NCI-H2029 treated with DMSO at 0.1 percent for 48 hours (cell line): ENCODE measurements around the gene KCTD13.
"Not testable (repeated sequence)": the region's sequence is repeated elsewhere in the genome, so short reads cannot be mapped to it uniquely, and the experiment has no call there.

ENCODE experiments used
- DNase-seq: peaks from one replicate; lab custom pipeline; 2025; lab: John Stamatoyannopoulos, UW

The KCTD13 gene

DNA sequence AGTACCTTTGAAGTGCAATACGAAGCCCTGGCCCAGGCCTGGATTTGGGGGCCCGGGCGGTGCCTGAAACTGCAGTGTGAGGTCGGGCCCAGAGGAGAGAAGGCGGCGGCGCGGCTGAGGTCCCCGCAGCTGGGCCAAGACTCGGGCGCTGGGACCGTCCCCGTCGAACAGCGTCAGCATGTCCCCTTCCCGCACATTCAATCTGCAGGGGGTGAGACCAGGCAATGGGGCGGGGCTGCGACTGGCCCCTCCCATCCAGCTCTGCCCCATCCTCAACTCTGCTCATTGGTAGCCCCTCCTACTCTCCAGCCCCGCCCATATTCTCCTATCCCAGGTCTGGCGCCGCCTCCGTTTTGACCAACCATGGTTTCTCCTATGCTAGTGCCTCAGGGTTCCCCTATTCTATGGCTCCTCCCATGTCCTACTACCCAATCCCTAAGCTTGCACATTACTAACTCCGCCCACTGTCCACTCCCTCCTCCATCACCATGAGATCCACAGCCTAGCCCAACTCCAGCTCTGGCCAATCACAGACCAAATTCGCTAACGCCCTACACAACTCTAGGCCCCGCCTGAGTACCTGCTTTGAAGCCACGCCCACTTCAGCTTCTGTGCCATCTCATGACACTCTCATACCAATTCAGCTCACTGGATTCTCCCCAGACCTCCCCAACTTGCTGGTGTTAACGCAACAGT, 48.6 kb downstream of the KCTD13 start:
- DNase-seq, result no peak

DNA sequence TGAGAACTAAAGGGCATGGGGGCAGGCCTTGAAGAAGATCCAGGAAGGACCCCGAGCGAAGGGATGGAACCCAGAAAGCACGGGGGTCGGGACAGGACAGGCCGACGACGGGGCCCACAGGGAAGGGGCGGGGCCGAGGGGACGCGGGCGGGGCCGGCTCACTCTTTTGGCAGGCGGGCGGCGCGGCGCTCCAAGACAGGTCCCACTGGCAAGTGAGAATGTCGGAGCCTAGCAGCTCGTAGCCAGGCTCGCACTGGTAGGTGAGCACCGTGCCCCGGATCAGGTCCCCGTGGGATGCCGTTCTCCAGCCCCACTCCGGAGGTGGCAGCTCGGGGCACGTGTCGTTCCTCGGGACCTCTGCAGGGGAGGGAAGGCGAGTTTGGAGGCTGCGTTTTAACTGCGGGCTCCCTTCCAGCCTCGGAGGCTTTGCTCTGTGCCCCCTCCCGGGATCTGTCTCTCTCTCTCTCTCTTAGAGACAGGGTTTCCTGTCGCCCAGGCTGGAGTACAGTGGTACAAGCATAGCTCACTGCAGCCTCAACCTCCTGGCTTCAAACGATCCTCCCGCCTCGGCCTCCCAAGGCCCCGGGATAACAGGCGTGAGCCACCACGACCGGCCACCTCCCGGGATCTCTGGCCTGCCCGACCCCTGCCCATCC, 49.3 kb downstream of the KCTD13 start:
- no peak for DNase-seq

DNA sequence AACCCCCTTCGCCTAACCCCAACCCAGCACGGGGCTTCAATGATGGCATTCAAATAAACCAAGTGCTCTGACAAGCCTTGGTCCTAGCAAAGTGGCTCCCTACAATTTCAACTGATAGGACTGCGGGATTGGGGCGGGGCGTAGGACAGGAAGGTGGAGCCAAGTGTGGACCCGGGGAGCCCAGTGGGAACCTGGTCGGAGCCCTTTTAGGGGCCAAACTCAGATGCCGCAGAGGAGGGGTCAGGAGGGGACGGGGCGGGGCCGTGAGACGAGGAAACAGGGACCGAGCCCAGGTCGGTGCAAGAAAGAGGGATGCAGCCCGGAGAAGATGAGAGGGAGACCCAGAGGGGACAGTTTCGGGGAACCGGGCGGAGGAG, 49.8 kb downstream of the KCTD13 start:
- no peak for DNase-seq

DNA sequence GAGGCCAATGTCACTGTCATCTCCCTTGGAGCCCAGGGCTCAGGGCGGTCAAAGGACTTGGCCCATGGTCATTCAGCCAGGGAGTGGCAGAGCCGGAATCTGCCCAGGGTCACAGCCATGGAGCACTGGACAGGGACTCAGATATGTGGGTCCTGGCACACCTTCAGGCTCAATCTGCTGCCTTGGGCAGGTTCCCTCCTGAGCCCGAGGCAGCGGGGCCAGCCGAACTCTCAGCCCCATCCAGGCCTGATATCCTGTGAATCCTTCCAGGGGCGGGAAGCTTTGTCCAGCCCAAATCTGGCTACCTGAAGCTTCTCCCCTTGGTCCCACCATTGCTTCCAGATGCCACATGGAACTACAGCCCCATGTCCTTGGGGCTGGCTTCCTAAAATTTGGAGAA, 50.8 kb downstream of the KCTD13 start:
- DNase-seq, result no peak

DNA sequence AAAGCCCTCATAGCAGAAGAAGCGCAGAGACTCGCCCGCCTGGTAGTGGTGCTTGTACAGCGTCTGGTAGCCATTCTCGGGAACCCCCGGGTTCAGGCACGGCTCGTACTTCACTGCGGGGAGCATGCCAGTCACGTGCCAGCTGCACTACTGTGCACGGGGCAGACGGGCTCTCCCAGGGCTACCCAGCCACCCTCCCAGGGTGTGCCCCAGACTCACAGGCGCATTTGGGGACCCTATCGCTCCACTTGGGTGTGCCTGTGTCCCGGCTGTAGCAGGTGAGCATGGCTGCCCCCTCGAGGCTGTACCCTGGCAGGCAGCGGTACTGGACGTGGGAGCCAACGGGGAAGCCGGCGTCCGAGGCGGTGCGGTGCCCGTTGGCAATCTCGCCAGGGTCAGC, 52.7 kb downstream of the KCTD13 start:
- no peak for DNase-seq

DNA sequence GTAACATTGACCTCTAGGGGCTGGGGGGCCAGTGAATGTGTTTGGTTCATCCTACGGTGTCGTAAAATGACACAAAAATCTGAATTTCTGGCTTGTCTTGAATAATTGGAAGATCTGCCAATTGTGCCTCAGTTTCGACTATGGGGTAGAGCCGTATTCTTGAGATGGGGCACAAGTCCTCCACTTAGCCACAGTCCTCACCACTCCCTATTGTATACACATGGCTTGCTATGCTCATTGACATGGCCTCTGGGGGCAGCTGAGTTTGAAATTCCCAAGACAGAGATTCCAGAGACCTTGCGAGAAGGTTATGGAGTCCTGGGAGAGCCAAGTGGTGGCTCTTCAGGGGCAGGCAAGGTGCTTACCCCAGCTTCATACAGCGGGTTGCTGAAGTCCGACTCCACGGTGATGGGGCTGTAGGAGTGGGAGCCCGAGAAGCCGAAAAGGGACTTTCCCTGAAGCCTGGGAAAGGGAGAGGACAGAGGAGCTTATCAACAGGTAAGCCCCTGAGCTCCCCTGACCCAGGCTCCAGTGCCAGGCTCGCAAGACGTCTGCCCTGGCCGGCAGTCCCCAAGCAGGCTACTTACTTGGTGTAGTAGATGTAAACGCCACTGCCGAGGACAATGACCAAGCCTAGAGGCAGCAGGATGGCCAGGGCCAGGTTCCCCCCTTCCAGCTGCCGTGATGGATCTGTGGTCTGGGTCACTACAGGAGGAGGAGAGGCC, 54.0 kb downstream of the KCTD13 start:
- DNase-seq, result no peak

DNA sequence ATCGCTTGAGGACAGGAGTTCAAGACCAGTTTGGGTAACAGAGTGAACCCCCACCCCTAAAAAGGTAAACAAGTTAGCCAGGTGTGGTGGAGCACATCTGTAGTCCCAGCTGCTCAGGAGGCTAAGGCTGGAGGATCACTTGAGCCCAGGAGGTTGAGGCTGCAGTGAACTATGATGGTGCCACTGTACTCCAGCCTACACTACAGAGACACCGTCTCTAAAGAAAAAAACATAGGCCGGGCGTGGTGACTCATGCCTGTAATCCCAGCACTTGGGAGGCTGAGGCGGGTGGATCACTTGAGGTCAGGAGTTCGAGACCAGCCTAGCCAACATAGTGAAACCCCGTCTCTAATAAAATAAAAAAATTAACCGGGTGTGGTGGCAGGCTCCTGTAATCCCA, 57.0 kb downstream of the KCTD13 start:
- not testable (repeated sequence) for DNase-seq

DNA sequence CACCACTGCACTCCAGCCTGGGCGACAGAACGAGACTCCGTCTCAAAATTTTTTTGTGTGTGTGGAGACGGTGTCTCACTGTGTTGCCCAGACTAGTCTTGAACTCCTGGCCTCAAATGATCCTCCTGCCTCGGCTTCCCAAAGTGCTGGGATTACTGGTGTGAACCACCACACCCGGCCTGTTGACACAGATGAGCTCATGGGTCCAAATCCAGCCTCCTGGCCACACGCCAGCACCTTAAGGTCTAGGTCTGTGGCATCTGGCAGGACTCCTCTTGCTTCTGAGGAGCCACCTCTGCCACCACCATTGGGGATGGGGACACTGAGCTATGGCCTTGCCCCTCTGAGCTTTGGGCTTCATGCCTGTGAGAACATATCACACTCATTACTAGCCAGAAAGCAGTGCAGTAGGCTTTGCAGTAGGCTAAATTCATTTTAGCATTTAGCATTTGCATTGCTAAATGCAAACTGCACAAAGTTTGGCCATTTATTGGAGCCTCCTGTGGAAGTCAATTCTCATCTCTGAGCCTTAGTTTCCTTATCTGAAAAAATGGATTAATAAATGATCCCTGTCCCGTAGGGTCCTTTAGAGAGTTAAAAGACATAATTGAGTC, 57.5 kb downstream of the KCTD13 start:
- no peak for DNase-seq

DNA sequence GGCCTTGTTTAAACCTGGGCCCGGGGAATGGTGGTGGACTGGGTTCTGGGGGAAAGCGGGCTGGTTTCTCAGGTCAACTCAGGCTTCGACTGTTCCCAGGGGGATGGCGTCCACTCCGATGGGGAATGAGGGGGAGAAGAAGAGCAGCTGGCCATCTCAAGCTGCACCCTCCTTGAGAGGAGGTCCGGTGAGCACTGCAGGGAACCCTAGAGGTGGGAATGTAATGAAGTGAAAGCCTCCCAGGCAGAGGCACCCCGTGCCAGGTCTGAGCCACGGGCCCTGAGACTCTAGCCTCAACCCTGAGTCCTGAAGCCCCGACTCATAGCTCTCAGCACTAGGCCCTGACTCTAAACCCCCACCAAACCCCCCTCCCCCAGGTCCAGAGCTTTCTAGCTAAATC, 61.8 kb downstream of the KCTD13 start:
- no peak for DNase-seq

DNA sequence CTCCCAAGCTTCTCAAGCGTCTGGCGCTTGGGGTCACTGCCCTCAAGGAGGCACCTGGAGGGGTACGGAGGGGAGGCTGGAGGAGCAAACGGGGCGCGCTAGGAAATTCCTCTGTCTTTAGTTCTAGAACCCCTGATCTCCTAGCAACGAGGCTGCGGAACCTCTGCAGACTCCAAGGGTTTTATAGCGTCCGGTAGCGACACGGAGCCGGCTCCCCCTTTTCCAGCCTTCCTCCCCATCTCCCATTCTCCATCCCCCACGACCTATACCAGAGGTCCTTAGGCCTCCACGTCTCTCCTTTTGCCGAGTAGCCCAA, 62.4 kb downstream of the KCTD13 start:
- DNase-seq, result no peak

DNA sequence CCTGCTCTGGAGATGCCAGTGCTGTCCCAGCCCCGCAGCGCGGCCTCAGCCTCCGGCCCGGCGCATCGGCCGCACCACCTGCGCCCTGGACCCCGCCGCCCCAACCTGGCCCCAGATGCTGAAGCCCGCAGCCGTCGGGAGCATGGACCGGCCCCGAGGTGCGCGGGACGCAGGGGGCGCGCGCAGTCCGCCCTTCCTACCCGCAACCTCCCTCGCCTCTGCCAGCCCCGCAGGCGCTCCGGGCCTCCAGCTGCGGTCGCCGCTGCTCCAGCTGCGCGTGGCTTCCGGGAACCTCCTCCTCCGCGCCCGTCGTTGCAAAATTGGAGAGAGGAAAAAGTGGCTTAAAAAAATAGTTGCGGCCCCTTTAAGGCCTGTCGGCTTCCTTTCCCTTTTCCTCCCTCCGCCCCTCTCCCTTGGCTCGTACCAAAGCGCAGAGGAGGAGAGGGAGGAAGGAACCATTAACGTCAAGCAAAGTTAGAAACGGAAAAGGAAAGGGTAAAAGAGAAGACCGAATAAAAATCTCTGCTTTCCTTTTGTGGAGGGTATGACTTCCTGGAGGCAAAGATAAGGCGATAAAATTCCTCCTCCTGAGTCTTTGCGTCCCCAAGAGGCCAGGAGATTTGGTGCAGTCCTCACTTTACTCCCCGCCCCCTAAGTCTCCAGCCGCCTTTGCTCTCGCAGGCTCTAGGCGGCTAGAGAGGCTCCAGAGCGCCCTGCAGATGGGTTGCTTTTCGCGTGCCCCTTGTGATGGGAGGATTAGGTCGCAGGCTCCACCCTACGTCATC, 63.0 kb downstream of the KCTD13 start, which contains the start of gene CDIPT:
CDIPT (minus strand) TSS at position 343 of the 785 bp plus-strand sequence. CDS start 369 bp downstream, outside the sequence.
- DNase-seq, result peak; percentile 97

DNA sequence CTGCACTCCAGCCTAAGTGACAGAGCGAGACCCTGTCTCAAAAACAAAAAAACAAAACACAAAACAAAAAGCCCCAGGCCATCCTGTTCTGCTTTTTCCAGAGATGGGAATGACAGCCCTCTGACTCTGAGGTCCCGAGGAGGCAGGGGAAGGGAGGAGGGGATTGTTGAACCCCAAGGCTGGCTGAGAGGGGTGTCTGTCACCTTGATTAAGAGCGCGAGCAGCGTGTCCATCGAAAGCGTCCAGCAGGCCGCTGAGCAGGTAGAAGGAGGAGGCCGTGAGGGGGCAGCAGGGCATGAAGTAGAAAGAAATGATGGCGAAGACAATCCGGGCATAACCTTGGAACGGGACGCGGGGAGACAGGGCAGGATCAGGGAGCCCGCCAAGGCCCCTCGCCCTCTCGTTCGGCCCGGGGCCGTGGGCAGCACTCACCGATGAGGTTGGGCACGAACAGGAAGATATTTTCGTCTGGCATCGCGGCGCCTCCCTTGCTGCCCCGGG, 63.6 kb downstream of the KCTD13 start:
- DNase-seq, result no peak

DNA sequence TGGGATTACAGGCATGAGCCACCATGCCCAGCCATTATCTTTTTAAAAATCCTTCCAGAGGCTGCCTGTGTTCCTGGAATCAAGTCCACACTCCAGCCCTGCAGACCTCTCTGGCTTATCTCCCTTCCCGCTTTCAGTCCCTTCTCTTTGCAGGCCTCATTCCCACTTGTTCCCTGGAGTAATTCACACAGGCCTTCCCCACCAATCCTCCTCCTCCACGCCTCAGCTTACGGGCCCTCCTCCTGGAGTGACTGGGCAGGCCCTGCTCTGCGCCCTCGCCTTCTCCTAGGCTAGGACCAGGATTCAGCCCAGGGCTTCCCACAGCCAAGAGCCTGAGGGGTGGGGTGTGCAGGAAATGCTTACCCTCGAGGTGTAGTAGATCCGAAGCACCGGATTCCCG, 65.8 kb downstream of the KCTD13 start:
- no peak for DNase-seq

DNA sequence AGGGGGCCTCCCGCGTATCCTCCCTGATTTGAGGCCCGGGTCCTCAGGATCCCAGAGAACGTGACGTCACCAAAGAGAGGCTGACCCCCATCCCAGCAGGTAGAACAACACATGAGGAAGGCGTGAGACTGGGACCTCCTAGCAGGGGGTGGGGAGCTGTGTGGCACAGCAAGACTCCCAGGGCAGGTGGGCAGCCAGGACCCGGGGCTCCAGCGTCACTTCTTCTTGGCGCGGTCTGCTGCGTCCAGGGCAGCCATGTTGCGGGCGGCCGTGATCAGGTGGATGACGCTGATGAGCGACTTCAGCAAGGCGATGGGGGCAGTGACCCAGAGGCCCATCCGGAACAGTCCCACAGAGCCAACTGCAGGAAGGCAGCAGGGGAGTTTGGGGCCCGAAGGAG, 67.1 kb downstream of the KCTD13 start:
- DNase-seq, result no peak

DNA sequence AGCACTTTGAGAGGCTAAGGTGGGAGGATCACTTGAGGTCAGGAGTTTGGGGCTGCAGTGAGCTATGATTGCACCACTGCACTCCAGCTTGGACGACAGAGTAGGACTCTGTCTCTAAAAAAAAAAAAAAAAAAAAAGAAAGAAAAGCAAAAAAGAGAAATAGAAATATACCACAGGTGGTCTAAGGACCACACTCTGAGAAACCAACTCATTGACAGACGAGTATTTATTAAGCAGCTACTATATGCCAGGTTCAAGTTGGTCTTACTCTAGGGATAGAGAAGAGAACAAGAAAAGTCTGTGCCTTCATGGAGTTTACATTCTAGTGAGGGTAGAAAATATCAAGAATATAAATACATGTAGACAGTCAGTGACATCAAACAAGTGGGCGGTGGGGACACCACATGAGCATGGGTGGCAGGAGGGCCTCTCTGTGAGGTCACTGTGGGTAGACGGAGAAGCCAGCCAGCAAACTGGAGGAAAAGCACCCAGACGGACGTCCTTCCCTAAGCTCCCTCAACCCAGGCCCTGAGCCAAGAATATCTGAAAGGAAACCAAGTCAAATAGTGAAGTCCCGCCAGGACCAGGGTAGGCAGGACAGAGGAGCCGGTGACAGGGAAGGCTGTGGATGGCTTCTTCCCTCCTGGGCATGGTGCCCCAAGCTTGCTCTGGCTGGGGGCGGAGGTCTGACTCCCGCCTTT, 67.7 kb downstream of the KCTD13 start:
- DNase-seq, result no peak

DNA sequence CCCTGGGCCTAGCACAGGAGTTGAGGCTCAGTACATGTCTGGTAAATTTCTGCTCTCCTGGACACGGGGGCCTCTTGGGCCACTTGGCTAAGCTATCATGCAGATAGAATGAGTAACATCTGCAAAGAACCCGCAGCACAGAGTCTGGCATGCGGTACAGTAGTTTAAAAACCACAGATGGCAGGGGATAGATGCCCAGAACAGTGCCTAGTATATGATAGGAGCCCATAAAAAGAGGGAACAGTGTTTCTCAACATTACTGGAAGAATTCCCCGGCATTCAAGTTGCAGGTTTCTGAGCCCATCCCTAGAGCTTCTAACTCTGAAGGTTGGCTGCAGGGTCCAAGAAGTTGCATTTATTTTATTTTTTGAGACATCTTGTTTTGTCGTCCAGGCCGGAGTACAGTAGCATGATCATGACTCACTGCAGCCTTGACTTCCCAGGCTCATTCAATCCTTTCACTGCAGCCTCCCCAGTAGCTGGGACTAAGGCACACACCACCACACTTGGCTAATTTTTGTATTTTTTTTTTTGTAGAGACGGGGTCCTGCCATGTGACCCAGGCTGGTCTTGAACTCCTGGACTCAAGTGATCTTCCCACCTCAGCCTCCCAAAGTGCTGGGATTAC, 68.8 kb downstream of the KCTD13 start:
- DNase-seq, result no peak
